CD4-positive, alpha-beta memory T cell (primary cell): ENCODE data around the gene EFHD2. TPM values are rescaled to one million over a fixed set of nuclear protein-coding genes. Genes with fewer than 3 reads are reported as not detected.
"Not testable (repeated sequence)": the region's sequence is repeated elsewhere in the genome, so short reads cannot be mapped to it uniquely, and the experiment has no call there.

Source experiments
- CTCF ChIA-PET: fragments of 350-600 bp; sonication (Branson Sonifier 250); formaldehyde crosslinking; loops from one replicate; lab custom pipeline; 2021; ENCODE audit warnings: inconsistent platforms; ENCODE audit not compliant: partially characterized antibody; lab: Charles Lee
- POLR2A ChIA-PET: fragments of 350-600 bp; sonication (Branson Sonifier 250); formaldehyde crosslinking; loops from one replicate; lab custom pipeline; 2021; ENCODE audit not compliant: partially characterized antibody; lab: Charles Lee
- DNase-seq, 5 donors: peaks; one replicate each; pipeline versions ENCODE4 v3.0.0 to v3.0.0-alpha.2; 2020 to 2022; ENCODE audit warnings: mixed read lengths in 1 of 5
- H3K27ac ChIP-seq: one replicate; pipeline ENCODE4 v1.7.0; 2013; ENCODE audit warnings: low read depth, low read length
- H3K27me3 ChIP-seq: 2 replicates; pipeline ENCODE4 v1.7.0; 2013; ENCODE audit warnings: mild to moderate bottlenecking, low read length, moderate library complexity; ENCODE audit not compliant: insufficient read depth
- H3K36me3 ChIP-seq: 2 replicates; pipeline ENCODE4 v1.7.0; 2013; ENCODE audit warnings: mild to moderate bottlenecking, low read length, moderate library complexity; ENCODE audit not compliant: insufficient read depth
- H3K4me1 ChIP-seq: 2 replicates; pipeline ENCODE4 v1.7.0; 2013; ENCODE audit warnings: mild to moderate bottlenecking, low read length, moderate library complexity; ENCODE audit not compliant: insufficient read depth
- H3K4me3 ChIP-seq, 2 donors: one replicate each; pipeline ENCODE4 v1.7.0; 2013; ENCODE audit warnings: low read length in 2 of 2, mild to moderate bottlenecking in 1 of 2
- H3K9me3 ChIP-seq, 2 donors: one replicate each; pipeline ENCODE4 v1.7.0; 2013; ENCODE audit warnings: low read length in 2 of 2, control low read depth in 1 of 2; ENCODE audit not compliant: control insufficient read depth in 1 of 2
- H3K27ac Mint-ChIP-seq, 7 donors: one replicate each; pipeline ENCODE4 v1.8.0; 2020 to 2021; ENCODE audit warnings: mixed read lengths in 7 of 7, mild to moderate bottlenecking in 6 of 7, inconsistent platforms in 3 of 7, moderate library complexity in 3 of 7
- H3K27me3 Mint-ChIP-seq, 2 donors: one replicate each; pipeline ENCODE4 v1.8.0; 2020 to 2021; ENCODE audit warnings: mixed read lengths in 2 of 2
- H3K36me3 Mint-ChIP-seq, 2 donors: one replicate each; pipeline ENCODE4 v1.8.0; 2020 to 2021; ENCODE audit warnings: mixed read lengths in 2 of 2, inconsistent platforms in 1 of 2, mild to moderate bottlenecking in 1 of 2
- H3K4me1 Mint-ChIP-seq, 4 donors: one replicate each; pipeline ENCODE4 v1.8.0; 2020 to 2021; ENCODE audit warnings: mixed read lengths in 4 of 4, mild to moderate bottlenecking in 1 of 4
- H3K4me3 Mint-ChIP-seq, 8 donors: one replicate each; pipeline ENCODE4 v1.8.0; 2020 to 2021; ENCODE audit warnings: mixed read lengths in 8 of 8, mild to moderate bottlenecking in 7 of 8, moderate library complexity in 6 of 8, inconsistent platforms in 3 of 8
- H3K9me3 Mint-ChIP-seq, 8 donors: one replicate each; pipeline ENCODE4 v1.8.0; 2020 to 2021; ENCODE audit warnings: mixed read lengths in 8 of 8, mild to moderate bottlenecking in 5 of 8, inconsistent platforms in 3 of 8, moderate library complexity in 1 of 8
- intact Hi-C: fragments of 100-400 bp; cut with micrococcal nuclease; formaldehyde crosslinking; loops from one replicate; pipeline ENCODE4 v1.15.1; 2023
- polyA plus RNA-seq, 2 donors: library from polyadenylated mRNA; unstranded; fragments of 300-500 nt; fragmentation: Illumina TruSeq; gene quantifications; one replicate each; pipeline ENCODE4 v1.2.3, GENCODE V29; 2021
- total RNA-seq, 2 experiments: library from RNA; stranded (reverse); gene quantifications; one replicate each; pipeline ENCODE4 v1.2.3, GENCODE V29; 2021

EFHD2 gene
- total and polyA plus RNA-seq, 4 experiments from 2014 or later: 46.4 to 66.7 (median 54.4) TPM

GRCh38 chr1:15370781-15371520 is 38.7 kb upstream of the EFHD2 start:
- H3K4me3 Mint-ChIP-seq: no peak overlapping the region
- ChIA-PET CTCF (interaction anchor here (1.0 to 1.5 kb wide), 2 partner anchors 12 to 48 kb away, joined by 3 to 4 read pairs; no protein-coding TSS in a partner anchor), POLR2A (no interaction called here)
- no peaks in the 10 kb centered on the region for H3K27me3 ChIP-seq
- no peaks in the 10 kb centered on the region for H3K9me3 Mint-ChIP-seq
- no peaks in the 10 kb centered on the region for H3K9me3 ChIP-seq
- H3K4me1 ChIP-seq: no peaks in the 10 kb centered on the region
- intact Hi-C loops: no loop called here
- H3K36me3 ChIP-seq: no peaks in the 10 kb centered on the region
- no peaks in the 10 kb centered on the region for H3K27me3 Mint-ChIP-seq
- DNase-seq: no peak
- H3K27ac ChIP-seq: no peak overlapping the region
- H3K4me1 Mint-ChIP-seq: no peaks in the 10 kb centered on the region
- H3K4me3 ChIP-seq: no peak overlapping the region
- no peak overlapping the region for H3K27ac Mint-ChIP-seq
- no peaks in the 10 kb centered on the region for H3K36me3 Mint-ChIP-seq

DNA sequence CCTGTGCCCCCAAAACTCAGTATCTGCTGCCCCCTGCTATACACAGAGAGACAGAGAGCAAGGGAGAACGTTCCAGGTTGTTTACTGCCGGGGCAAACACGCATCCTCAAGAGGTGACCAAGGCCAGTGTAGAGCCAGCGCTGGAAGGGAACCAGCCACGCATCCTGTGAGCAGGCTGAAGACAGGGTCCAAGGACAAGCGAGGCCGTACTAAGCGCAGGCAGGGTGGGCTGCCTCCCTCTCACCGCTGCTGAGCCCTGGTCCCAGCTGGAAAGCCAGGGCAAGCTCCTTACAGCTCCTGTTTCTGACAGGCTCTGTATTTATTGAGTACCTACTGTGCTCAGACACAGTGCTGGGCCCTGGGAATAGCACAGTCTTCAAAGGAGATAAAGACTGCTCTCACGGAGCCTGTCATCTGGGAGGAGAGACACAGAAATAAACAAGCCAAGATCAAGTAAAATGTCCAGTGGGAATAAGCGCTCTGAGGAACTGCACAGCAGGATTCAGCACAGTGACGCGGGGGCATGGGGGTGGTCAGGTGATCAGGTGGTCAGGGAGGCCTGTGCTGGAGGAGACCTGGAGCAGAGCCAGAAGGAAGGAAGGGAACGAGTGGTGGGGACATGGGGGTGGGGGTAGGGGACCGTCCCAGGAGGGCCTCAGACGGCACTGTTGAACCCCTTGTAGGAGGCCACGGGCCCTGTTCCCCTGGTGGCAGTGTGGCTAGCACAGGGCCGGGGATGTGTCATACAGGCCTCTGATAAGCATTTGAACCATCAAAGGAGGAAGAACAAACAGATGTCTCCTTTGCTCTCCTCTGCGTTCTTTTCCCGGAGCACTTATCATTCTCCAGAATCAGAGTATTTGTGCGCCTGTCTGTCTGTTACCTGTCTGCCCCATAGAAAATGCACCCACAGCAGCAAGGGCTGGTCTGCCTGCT is 37.8 kb upstream of the EFHD2 start:
- Histone ChIP-seq H3K4me1 (no peaks in the 10 kb centered on the region), H3K4me3 (no peak overlapping the region), H3K36me3 (no peaks in the 10 kb centered on the region), H3K27ac (no peak overlapping the region), H3K9me3 (no peaks in the 10 kb centered on the region), H3K27me3 (no peaks in the 10 kb centered on the region)
- Mint-ChIP-seq H3K4me1 (no peaks in the 10 kb centered on the region), H3K27me3 (no peaks in the 10 kb centered on the region), H3K9me3 (no peaks in the 10 kb centered on the region), H3K36me3 (no peaks in the 10 kb centered on the region), H3K4me3 (no peak overlapping the region), H3K27ac (no peak overlapping the region)
- ChIA-PET CTCF (interaction anchor here (1.0 to 1.5 kb wide), 2 partner anchors 11 to 48 kb away, joined by 3 to 4 read pairs; no protein-coding TSS in a partner anchor), POLR2A (no interaction called here)
- DNase-seq: no peak
- intact Hi-C loops: no loop called here

GRCh38 chr1:15378729-15379128 is 31.0 kb upstream of the EFHD2 start:
- Mint-ChIP-seq H3K27ac (peak overlapping the region in 1 of 7 donors; percentile 6), H3K36me3 (no peaks in the 10 kb centered on the region), H3K4me3 (no peak overlapping the region), H3K27me3 (peaks cover 0 to 5% of the 10 kb centered on the region in 2 donors), H3K4me1 (no peaks in the 10 kb centered on the region), H3K9me3 (no peaks in the 10 kb centered on the region)
- H3K36me3 ChIP-seq: no peaks in the 10 kb centered on the region
- intact Hi-C loops: no loop called here
- H3K27ac ChIP-seq: no peak overlapping the region
- no peaks in the 10 kb centered on the region for H3K27me3 ChIP-seq
- POLR2A ChIA-PET: no interaction called here
- no peaks in the 10 kb centered on the region for H3K9me3 ChIP-seq
- DNase-seq: no peak
- H3K4me1 ChIP-seq: no peaks in the 10 kb centered on the region
- CTCF ChIA-PET: no interaction called here
- H3K4me3 ChIP-seq: no peak overlapping the region

GRCh38 chr1:15379151-15379550 is 30.5 kb upstream of the EFHD2 start:
- H3K27ac ChIP-seq, DNase-seq, H3K4me3 Mint-ChIP-seq, H3K4me1 Mint-ChIP-seq, H3K4me3 ChIP-seq, intact Hi-C loops, H3K27me3 Mint-ChIP-seq, H3K27me3 ChIP-seq, H3K9me3 ChIP-seq, POLR2A ChIA-PET, H3K4me1 ChIP-seq, H3K36me3 Mint-ChIP-seq, H3K36me3 ChIP-seq, H3K9me3 Mint-ChIP-seq, CTCF ChIA-PET, H3K27ac Mint-ChIP-seq: not testable (repeated sequence)

- Mint-ChIP-seq H3K4me1 (peaks cover 0 to 4% (median under 1%) of the 10 kb centered on the region in 4 donors), H3K4me3 (no peak overlapping the region), H3K36me3 (no peaks in the 10 kb centered on the region), H3K27me3 (peaks cover 5 to 11% of the 10 kb centered on the region in 2 donors), H3K9me3 (no peaks in the 10 kb centered on the region), H3K27ac (no peak overlapping the region)
- no peak for DNase-seq
- POLR2A ChIA-PET: no interaction called here
- intact Hi-C loops: no loop called here
- no peaks in the 10 kb centered on the region for H3K36me3 ChIP-seq
- H3K27me3 ChIP-seq: no peaks in the 10 kb centered on the region
- no peak overlapping the region for H3K27ac ChIP-seq
- H3K4me1 ChIP-seq: no peaks in the 10 kb centered on the region
- no peaks in the 10 kb centered on the region for H3K9me3 ChIP-seq
- H3K4me3 ChIP-seq: no peak overlapping the region
- CTCF ChIA-PET: no interaction called here
Measured at GRCh38 chr1:15380601-15381508, 28.8 kb upstream of the EFHD2 start.

GRCh38 chr1:15381805-15382204 is 27.9 kb upstream of the EFHD2 start:
- H3K36me3 ChIP-seq: no peaks in the 10 kb centered on the region
- Mint-ChIP-seq H3K36me3 (no peaks in the 10 kb centered on the region), H3K4me3 (no peak overlapping the region), H3K4me1 (peaks cover 0 to 4% (median 2%) of the 10 kb centered on the region in 4 donors), H3K9me3 (no peaks in the 10 kb centered on the region), H3K27me3 (peaks cover 5 to 14% of the 10 kb centered on the region in 2 donors), H3K27ac (no peak overlapping the region)
- no peak for DNase-seq
- no peaks in the 10 kb centered on the region for H3K4me1 ChIP-seq
- no peak overlapping the region for H3K27ac ChIP-seq
- intact Hi-C loops: no loop called here
- H3K4me3 ChIP-seq: no peak overlapping the region
- CTCF ChIA-PET: no interaction called here
- POLR2A ChIA-PET: no interaction called here
- no peaks in the 10 kb centered on the region for H3K9me3 ChIP-seq
- H3K27me3 ChIP-seq: peaks cover 4% of the 10 kb centered on the region
